ENCODE measurements around the gene TMEM135.

The TMEM135 gene

DNA sequence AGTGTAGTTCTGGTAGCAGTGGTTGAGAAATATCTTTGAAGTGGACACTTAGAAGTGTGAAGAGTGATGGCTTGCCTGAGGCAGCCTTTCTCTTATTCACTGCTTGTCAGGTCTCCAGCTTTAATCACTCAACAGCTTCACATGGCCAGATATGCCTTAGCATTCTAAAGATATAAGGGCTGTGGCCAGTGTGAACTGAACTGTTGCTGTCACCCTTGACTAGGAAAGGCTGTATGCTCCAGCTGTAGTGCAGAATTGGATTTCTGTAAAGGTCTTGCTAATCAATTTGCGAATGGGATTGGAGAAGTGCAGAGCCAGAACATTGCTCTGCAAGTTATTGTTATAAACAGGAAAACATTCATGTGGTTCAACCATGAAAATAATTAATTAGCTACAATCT lies 266.7 kb downstream of the TMEM135 start:
- Histone ChIP-seq H2BK120ac (ENCODE audit: low read depth, low read length) (no peak overlapping the region), H3K4me1 (ENCODE audit: control insufficient read depth, insufficient read depth, low read depth, low read length) (no peaks in the 10 kb centered on the region), H2BK15ac (ENCODE audit: low read depth, poor library complexity, severe bottlenecking) (no peak overlapping the region), H4K8ac (ENCODE audit: low read length) (no peak overlapping the region), H2BK12ac (ENCODE audit: low read length in 2 of 2) (no peak overlapping the region), H3K79me1 (replicated peaks; ENCODE audit: low read length, poor library complexity, severe bottlenecking) (peaks cover 2% of the 10 kb centered on the region), H3K9ac (ENCODE audit: low read length) (no peak overlapping the region), H3K36me3 (ENCODE audit: control insufficient read depth in 1 of 2, insufficient read depth in 2 of 2, low read depth in 1 of 2, low read length in 2 of 2) (peaks cover 0 to 19% of the 10 kb centered on the region in 2 experiments), H3K4me2 (ENCODE audit: low read length, poor library complexity, severe bottlenecking) (no peak overlapping the region), H2AK5ac (ENCODE audit: low read length, severe bottlenecking) (no peak overlapping the region), H4K91ac (ENCODE audit: low read length) (no peak overlapping the region), H3K18ac (ENCODE audit: low read depth in 1 of 2, low read length in 2 of 2) (no peak overlapping the region), H2BK5ac (ENCODE audit: low read depth, low read length, poor library complexity, severe bottlenecking) (no peak overlapping the region), H3K9me3 (ENCODE audit: control insufficient read depth, low read length) (no peaks in the 10 kb centered on the region), H3K14ac (ENCODE audit: low read length in 2 of 2) (no peak overlapping the region), H3K4ac (ENCODE audit: low read depth in 1 of 2, low read length in 2 of 2) (no peak overlapping the region), H3K27me3 (ENCODE audit: control insufficient read depth in 1 of 2, insufficient read depth in 1 of 2, low read length in 2 of 2) (no peaks in the 10 kb centered on the region), H3K27ac (ENCODE audit: low read length, poor library complexity, severe bottlenecking) (no peak overlapping the region), H3K23ac (ENCODE audit: low read length in 2 of 2) (no peak overlapping the region), H3K4me3 (ENCODE audit: insufficient read depth in 1 of 2, low read depth in 1 of 2, low read length in 2 of 2) (no peak overlapping the region), H2AFZ (ENCODE audit: low read depth, low read length) (no peak overlapping the region)
- WGBS: 100% methylated on average over 1 of the region's 1 CpG
- no peak for DNase-seq

DNA sequence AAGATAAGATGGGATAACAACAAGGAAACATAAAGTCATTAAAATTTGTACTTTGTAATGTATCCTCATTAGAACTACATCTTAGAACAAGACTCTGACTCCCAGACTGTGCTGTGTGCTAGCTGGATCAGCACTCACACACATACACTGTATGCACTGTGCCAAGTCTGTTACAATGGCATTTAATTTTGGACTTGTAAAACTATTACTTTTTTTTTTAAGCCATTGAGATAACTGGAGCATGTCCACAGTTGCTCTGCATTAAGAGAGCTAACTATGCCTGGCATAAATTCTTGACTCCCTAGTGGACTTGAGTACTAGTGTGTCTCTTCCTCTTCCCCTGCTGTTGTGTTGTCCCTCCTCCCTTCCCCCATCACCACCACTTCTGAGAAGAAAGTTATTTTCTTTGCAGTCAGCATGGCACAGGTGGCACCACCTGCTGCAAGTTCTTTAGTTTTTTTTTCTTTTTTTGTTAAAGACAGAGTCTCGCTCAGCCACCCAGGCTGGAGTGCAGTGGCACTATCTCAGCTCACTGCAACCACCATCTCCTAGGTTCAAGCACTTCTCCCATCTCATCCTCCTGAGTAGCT lies 268.6 kb downstream of the TMEM135 start:
- H3K9ac ChIP-seq (ENCODE audit: low read length): no peak overlapping the region
- no peaks in the 10 kb centered on the region for H3K9me3 ChIP-seq (ENCODE audit: control insufficient read depth, low read length)
- H3K14ac ChIP-seq (ENCODE audit: low read length in 2 of 2): no peak overlapping the region
- no peaks in the 10 kb centered on the region for H3K4me1 ChIP-seq (ENCODE audit: control insufficient read depth, insufficient read depth, low read depth, low read length)
- DNase-seq: no peak
- H2AFZ ChIP-seq (ENCODE audit: low read depth, low read length): no peak overlapping the region
- H3K36me3 ChIP-seq (ENCODE audit: control insufficient read depth in 1 of 2, insufficient read depth in 2 of 2, low read depth in 1 of 2, low read length in 2 of 2): peaks cover 0 to 27% of the 10 kb centered on the region in 2 experiments
- H4K8ac ChIP-seq (ENCODE audit: low read length): no peak overlapping the region
- no peak overlapping the region for H2BK15ac ChIP-seq (ENCODE audit: low read depth, poor library complexity, severe bottlenecking)
- no peak overlapping the region for H2BK12ac ChIP-seq (ENCODE audit: low read length in 2 of 2)
- no peaks in the 10 kb centered on the region for H3K79me1 ChIP-seq (replicated peaks; ENCODE audit: low read length, poor library complexity, severe bottlenecking)
- no peak overlapping the region for H3K18ac ChIP-seq (ENCODE audit: low read depth in 1 of 2, low read length in 2 of 2)
- WGBS: 100% methylated on average over 1 of the region's 1 CpG
- H3K27me3 ChIP-seq (ENCODE audit: control insufficient read depth in 1 of 2, insufficient read depth in 1 of 2, low read length in 2 of 2): no peaks in the 10 kb centered on the region
- H2BK120ac ChIP-seq (ENCODE audit: low read depth, low read length): no peak overlapping the region
- no peak overlapping the region for H3K4me3 ChIP-seq (ENCODE audit: insufficient read depth in 1 of 2, low read depth in 1 of 2, low read length in 2 of 2)
- no peak overlapping the region for H4K91ac ChIP-seq (ENCODE audit: low read length)
- no peak overlapping the region for H3K23ac ChIP-seq (ENCODE audit: low read length in 2 of 2)
- no peak overlapping the region for H3K4ac ChIP-seq (ENCODE audit: low read depth in 1 of 2, low read length in 2 of 2)
- no peak overlapping the region for H3K27ac ChIP-seq (ENCODE audit: low read length, poor library complexity, severe bottlenecking)
- H3K4me2 ChIP-seq (ENCODE audit: low read length, poor library complexity, severe bottlenecking): no peak overlapping the region
- H2BK5ac ChIP-seq (ENCODE audit: low read depth, low read length, poor library complexity, severe bottlenecking): no peak overlapping the region
- H2AK5ac ChIP-seq (ENCODE audit: low read length, severe bottlenecking): no peak overlapping the region

- Histone ChIP-seq H3K4me3 (ENCODE audit: insufficient read depth in 1 of 2, low read depth in 1 of 2, low read length in 2 of 2) (no peak overlapping the region), H3K18ac (ENCODE audit: low read depth in 1 of 2, low read length in 2 of 2) (no peak overlapping the region), H3K79me1 (replicated peaks; ENCODE audit: low read length, poor library complexity, severe bottlenecking) (no peaks in the 10 kb centered on the region), H4K91ac (ENCODE audit: low read length) (no peak overlapping the region), H3K14ac (ENCODE audit: low read length in 2 of 2) (no peak overlapping the region), H3K27me3 (ENCODE audit: control insufficient read depth in 1 of 2, insufficient read depth in 1 of 2, low read length in 2 of 2) (no peaks in the 10 kb centered on the region), H3K27ac (ENCODE audit: low read length, poor library complexity, severe bottlenecking) (no peak overlapping the region), H3K23ac (ENCODE audit: low read length in 2 of 2) (no peak overlapping the region), H2BK15ac (ENCODE audit: low read depth, poor library complexity, severe bottlenecking) (no peak overlapping the region), H2AFZ (ENCODE audit: low read depth, low read length) (no peak overlapping the region), H3K36me3 (ENCODE audit: control insufficient read depth in 1 of 2, insufficient read depth in 2 of 2, low read depth in 1 of 2, low read length in 2 of 2) (peaks cover 0 to 27% of the 10 kb centered on the region in 2 experiments), H3K4me1 (ENCODE audit: control insufficient read depth, insufficient read depth, low read depth, low read length) (no peaks in the 10 kb centered on the region), H2BK12ac (ENCODE audit: low read length in 2 of 2) (no peak overlapping the region), H3K9me3 (ENCODE audit: control insufficient read depth, low read length) (no peaks in the 10 kb centered on the region), H3K4ac (ENCODE audit: low read depth in 1 of 2, low read length in 2 of 2) (no peak overlapping the region), H3K9ac (ENCODE audit: low read length) (no peak overlapping the region), H2BK120ac (ENCODE audit: low read depth, low read length) (no peak overlapping the region), H3K4me2 (ENCODE audit: low read length, poor library complexity, severe bottlenecking) (no peak overlapping the region), H4K8ac (ENCODE audit: low read length) (no peak overlapping the region), H2AK5ac (ENCODE audit: low read length, severe bottlenecking) (no peak overlapping the region), H2BK5ac (ENCODE audit: low read depth, low read length, poor library complexity, severe bottlenecking) (no peak overlapping the region)
- no peak for DNase-seq
- WGBS: no CpG with 5 or more reads among the region's 1 CpG
These were observed 269.4 kb downstream of the TMEM135 start for GRCh38 chr11:87307101-87307500.

- Histone ChIP-seq H3K27me3 (ENCODE audit: control insufficient read depth in 1 of 2, insufficient read depth in 1 of 2, low read length in 2 of 2) (no peaks in the 10 kb centered on the region), H4K8ac (ENCODE audit: low read length) (no peak overlapping the region), H2BK12ac (ENCODE audit: low read length in 2 of 2) (no peak overlapping the region), H3K79me1 (replicated peaks; ENCODE audit: low read length, poor library complexity, severe bottlenecking) (no peaks in the 10 kb centered on the region), H3K4me2 (ENCODE audit: low read length, poor library complexity, severe bottlenecking) (no peak overlapping the region), H3K36me3 (ENCODE audit: control insufficient read depth in 1 of 2, insufficient read depth in 2 of 2, low read depth in 1 of 2, low read length in 2 of 2) (peaks cover 0 to 34% of the 10 kb centered on the region in 2 experiments), H2AFZ (ENCODE audit: low read depth, low read length) (no peak overlapping the region), H2BK15ac (ENCODE audit: low read depth, poor library complexity, severe bottlenecking) (no peak overlapping the region), H2AK5ac (ENCODE audit: low read length, severe bottlenecking) (no peak overlapping the region), H3K27ac (ENCODE audit: low read length, poor library complexity, severe bottlenecking) (no peak overlapping the region), H2BK5ac (ENCODE audit: low read depth, low read length, poor library complexity, severe bottlenecking) (no peak overlapping the region), H3K4me3 (ENCODE audit: insufficient read depth in 1 of 2, low read depth in 1 of 2, low read length in 2 of 2) (no peak overlapping the region), H3K14ac (ENCODE audit: low read length in 2 of 2) (no peak overlapping the region), H3K4ac (ENCODE audit: low read depth in 1 of 2, low read length in 2 of 2) (no peak overlapping the region), H3K4me1 (ENCODE audit: control insufficient read depth, insufficient read depth, low read depth, low read length) (no peaks in the 10 kb centered on the region), H4K91ac (ENCODE audit: low read length) (no peak overlapping the region), H3K23ac (ENCODE audit: low read length in 2 of 2) (no peak overlapping the region), H3K9me3 (ENCODE audit: control insufficient read depth, low read length) (no peaks in the 10 kb centered on the region), H2BK120ac (ENCODE audit: low read depth, low read length) (no peak overlapping the region), H3K18ac (ENCODE audit: low read depth in 1 of 2, low read length in 2 of 2) (no peak overlapping the region), H3K9ac (ENCODE audit: low read length) (no peak overlapping the region)
- 100% methylated on average over 1 of the region's 2 CpGs for WGBS
- DNase-seq: no peak
These were observed 277.5 kb downstream of the TMEM135 start for GRCh38 chr11:87315229-87315628.

All from mesenchymal stem cell (in vitro differentiated cells and primary cell).